Peyer's patch (tissue), 4 donors: ENCODE measurements around the gene CPED1. TPM values are rescaled to one million over a fixed set of nuclear protein-coding genes. Genes with fewer than 3 reads are reported as not detected.

Experiments
- DNase-seq, 3 donors: peaks; one replicate each; pipeline ENCODE4 v3.0.0-alpha.2; 2017 to 2019
- H3K27ac ChIP-seq, 4 donors: fragments of 200-600 bp; sonication (generic); one replicate each; pipeline ENCODE4 v1.5.1; 2016 to 2019
- H3K27me3 ChIP-seq, 2 donors: fragments of 200-600 bp; sonication (generic); one replicate each; pipeline ENCODE4 v1.5.1; 2019
- H3K36me3 ChIP-seq, 3 donors: fragments of 200-600 bp; sonication (generic); one replicate each; pipeline ENCODE4 v1.5.1; 2016 to 2019
- H3K4me1 ChIP-seq, 4 donors: fragments of 200-600 bp; sonication (generic); one replicate each; pipeline ENCODE4 v1.5.1; 2016 to 2019
- H3K4me3 ChIP-seq, 4 donors: fragments of 200-600 bp; sonication (generic); 1 replicate in 3 of 4; 2 replicates in 1 of 4; pipeline ENCODE4 v1.5.1; 2016 to 2019; ENCODE audit warnings: mild to moderate bottlenecking in 1 of 4
- H3K9me3 ChIP-seq, 4 donors: fragments of 200-600 bp; sonication (generic); one replicate each; pipeline ENCODE4 v1.5.1; 2016 to 2019; ENCODE audit warnings: mild to moderate bottlenecking in 1 of 4
- CTCF ChIP-seq, 6 experiments: fragments of 450-650 bp in 4 of 6; fragments of 200-600 bp in 2 of 6; sonication (generic) in 1 of 6; IDR thresholded peaks; one replicate each; pipeline ENCODE4 v1.5.1; 2017 to 2019; ENCODE audit warnings: antibody characterized with exemption in 6 of 6, mild to moderate bottlenecking in 3 of 6, moderate library complexity in 1 of 6
- POLR2A ChIP-seq, 2 donors: fragments of 450-650 bp; IDR thresholded peaks; one replicate each; pipeline ENCODE4 v1.5.1; 2017; ENCODE audit warnings: antibody characterized with exemption in 2 of 2, mild to moderate bottlenecking in 2 of 2, moderate library complexity in 2 of 2
- total RNA-seq, 4 donors: library from RNA; depleted of rRNA; stranded (reverse); fragments of >200 nt; gene quantifications; one replicate each; pipeline ENCODE4 v1.1.0, GENCODE V29; 2016

The CPED1 gene
- total RNA-seq, 4 donors from 2014 or later, result 4.4 to 50.3 (median 8.5) TPM

DNA sequence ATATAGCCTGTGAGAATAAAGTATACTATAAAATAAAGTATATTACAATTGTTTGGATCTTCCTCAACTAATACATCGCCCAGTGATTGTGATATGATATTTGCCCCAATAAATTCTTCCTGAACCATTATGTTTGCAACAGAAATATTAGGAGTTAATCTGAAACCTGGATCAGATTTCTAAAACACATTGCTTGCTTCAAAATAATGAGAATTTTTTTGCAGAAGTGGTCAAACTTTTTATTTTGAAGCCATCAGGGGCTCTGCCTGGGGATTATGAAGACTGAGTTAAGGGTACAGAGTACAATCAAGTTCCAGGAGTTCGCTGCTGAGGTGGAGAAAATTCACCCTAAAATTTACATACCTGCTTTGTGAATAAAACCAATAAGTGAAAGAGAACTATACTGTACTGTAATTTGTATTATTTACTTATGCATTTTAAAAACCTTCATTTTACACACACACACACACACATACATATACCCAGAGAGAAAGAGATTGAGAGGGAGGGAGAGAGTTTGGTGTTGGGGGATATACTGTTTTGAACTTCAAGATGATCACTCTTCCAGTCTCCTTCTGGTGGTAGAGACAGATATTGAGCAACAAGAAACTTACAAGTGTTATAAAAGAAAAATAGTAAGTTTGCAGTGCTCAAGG, 91.9 kb downstream of the CPED1 start:
- Histone ChIP-seq H3K9me3 (no peaks in the 10 kb centered on the region), H3K27ac (no peak overlapping the region), H3K27me3 (no peaks in the 10 kb centered on the region), H3K4me3 (no peak overlapping the region), H3K36me3 (no peaks in the 10 kb centered on the region), H3K4me1 (no peaks in the 10 kb centered on the region)
- no peak for DNase-seq
- TF ChIP-seq CTCF (IDR thresholded peaks at IDR 0.05) (no peak), POLR2A (IDR thresholded peaks at IDR 0.05) (no peak)

- TF ChIP-seq CTCF (IDR thresholded peaks at IDR 0.05) (no peak), POLR2A (IDR thresholded peaks at IDR 0.05) (no peak)
- H3K36me3 ChIP-seq, result no peaks in the 10 kb centered on the region
- no peak overlapping the region for H3K4me3 ChIP-seq
- no peak for DNase-seq
- no peaks in the 10 kb centered on the region for H3K4me1 ChIP-seq
- no peaks in the 10 kb centered on the region for H3K27me3 ChIP-seq
- no peaks in the 10 kb centered on the region for H3K9me3 ChIP-seq
- H3K27ac ChIP-seq, result no peak overlapping the region
These were observed 92.4 kb downstream of the CPED1 start for GRCh38 chr7:121080913-121081326.

DNA sequence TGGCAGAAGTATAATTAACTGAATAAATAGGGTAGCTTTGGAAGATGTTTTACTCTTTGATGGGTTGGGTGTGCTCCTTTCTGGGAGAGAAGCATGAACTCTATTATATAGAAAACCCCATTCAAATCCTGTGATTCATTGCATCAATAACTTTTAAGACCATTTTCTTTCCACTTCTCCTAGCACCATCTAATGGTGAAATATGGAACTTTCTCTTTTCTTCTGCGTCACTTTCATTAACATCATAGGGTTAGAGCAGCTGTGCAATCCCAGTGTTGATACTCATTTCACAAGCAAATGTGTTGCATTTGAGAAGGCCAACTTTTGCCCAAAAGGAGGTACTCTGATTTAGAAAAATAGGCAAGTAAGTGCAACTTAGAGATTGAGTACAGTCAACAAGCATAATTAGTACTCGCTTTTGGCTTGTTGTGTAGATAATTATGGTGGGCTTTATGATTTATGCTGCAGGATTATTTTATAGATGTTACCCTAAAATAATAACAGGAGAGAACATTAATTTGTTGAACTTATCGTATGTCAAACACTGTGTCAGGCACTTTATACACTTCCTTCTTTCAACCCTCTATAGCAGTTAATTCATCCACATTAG, 92.9 kb downstream of the CPED1 start:
- Histone ChIP-seq H3K27ac (no peak overlapping the region), H3K4me1 (no peaks in the 10 kb centered on the region), H3K36me3 (no peaks in the 10 kb centered on the region), H3K4me3 (no peak overlapping the region), H3K27me3 (no peaks in the 10 kb centered on the region), H3K9me3 (no peaks in the 10 kb centered on the region)
- TF ChIP-seq POLR2A (IDR thresholded peaks at IDR 0.05), result no peak
- TF ChIP-seq CTCF (IDR thresholded peaks at IDR 0.05), result peak; percentile 42 to 76 (median 64)
- DNase-seq, result no peak

- H3K4me3 ChIP-seq, result no peak overlapping the region
- H3K27ac ChIP-seq, result peak overlapping the region in 1 of 4 donors; percentile 6
- no peak for TF ChIP-seq CTCF (IDR thresholded peaks at IDR 0.05)
- no peak for TF ChIP-seq POLR2A (IDR thresholded peaks at IDR 0.05)
- no peaks in the 10 kb centered on the region for H3K9me3 ChIP-seq
- DNase-seq, result no peak
- no peaks in the 10 kb centered on the region for H3K27me3 ChIP-seq
- H3K36me3 ChIP-seq, result no peaks in the 10 kb centered on the region
- no peaks in the 10 kb centered on the region for H3K4me1 ChIP-seq
These were observed 94.0 kb downstream of the CPED1 start for GRCh38 chr7:121082400-121083101.

- H3K36me3 ChIP-seq, result no peaks in the 10 kb centered on the region
- TF ChIP-seq POLR2A (IDR thresholded peaks at IDR 0.05), result no peak
- TF ChIP-seq CTCF (IDR thresholded peaks at IDR 0.05), result no peak
- DNase-seq, result no peak
- H3K4me1 ChIP-seq, result no peaks in the 10 kb centered on the region
- H3K27me3 ChIP-seq, result no peaks in the 10 kb centered on the region
- no peaks in the 10 kb centered on the region for H3K9me3 ChIP-seq
- H3K4me3 ChIP-seq, result no peak overlapping the region
- peak overlapping the region in 1 of 4 donors; percentile 6 for H3K27ac ChIP-seq
These were observed 94.8 kb downstream of the CPED1 start for GRCh38 chr7:121083138-121083789.
